Astrocyte of the spinal cord (primary cell): Measurements from ENCODE around the gene TMEM272.

Experiments
- DNase-seq: peaks from one replicate; pipeline ENCODE4 v3.0.0; 2011; ENCODE audit warnings: low read depth, low spot score
- H3K4me3 ChIP-seq: 2 replicates; pipeline ENCODE4 v1.5.1; 2011; ENCODE audit warnings: low read depth, mild to moderate bottlenecking, low read length, moderate library complexity
- in situ Hi-C: cut with HindIII; loops from 2 replicates; pipeline ENCODE4 v1.10.0; 2017; ENCODE audit warnings: low sequenced_read_pairs
- TF ChIP-seq, protein P1 (sequence below): IDR thresholded peaks from 2 replicates; pipeline ENCODE4 v1.5.1; 2012; ENCODE audit warnings: low read depth, mild to moderate bottlenecking, low read length, inconsistent platforms

Gene TMEM272

DNA sequence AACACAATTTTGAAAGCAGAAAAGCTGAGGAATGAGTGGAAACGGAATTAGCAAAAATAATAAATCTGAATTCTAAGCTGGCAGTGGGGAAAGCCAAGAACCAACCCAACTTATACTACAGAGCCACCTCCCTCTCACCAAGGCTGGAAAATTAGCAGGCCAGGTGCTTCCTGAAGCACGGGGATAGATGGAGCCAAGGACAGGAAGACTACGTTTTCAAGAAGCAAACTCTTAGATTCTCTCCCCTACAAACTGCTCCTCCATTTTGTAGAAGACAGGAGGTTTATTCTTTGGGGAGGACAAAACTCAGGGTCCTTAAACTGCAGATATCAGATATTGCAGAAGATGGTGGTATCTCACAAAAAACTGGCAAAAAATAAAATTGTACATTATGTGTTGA lies 25.6 kb upstream of the TMEM272 start:
- no peak overlapping the region for H3K4me3 ChIP-seq
- no peak for DNase-seq
- in situ Hi-C loops = no loop called here
- TF ChIP-seq, protein P1, sequence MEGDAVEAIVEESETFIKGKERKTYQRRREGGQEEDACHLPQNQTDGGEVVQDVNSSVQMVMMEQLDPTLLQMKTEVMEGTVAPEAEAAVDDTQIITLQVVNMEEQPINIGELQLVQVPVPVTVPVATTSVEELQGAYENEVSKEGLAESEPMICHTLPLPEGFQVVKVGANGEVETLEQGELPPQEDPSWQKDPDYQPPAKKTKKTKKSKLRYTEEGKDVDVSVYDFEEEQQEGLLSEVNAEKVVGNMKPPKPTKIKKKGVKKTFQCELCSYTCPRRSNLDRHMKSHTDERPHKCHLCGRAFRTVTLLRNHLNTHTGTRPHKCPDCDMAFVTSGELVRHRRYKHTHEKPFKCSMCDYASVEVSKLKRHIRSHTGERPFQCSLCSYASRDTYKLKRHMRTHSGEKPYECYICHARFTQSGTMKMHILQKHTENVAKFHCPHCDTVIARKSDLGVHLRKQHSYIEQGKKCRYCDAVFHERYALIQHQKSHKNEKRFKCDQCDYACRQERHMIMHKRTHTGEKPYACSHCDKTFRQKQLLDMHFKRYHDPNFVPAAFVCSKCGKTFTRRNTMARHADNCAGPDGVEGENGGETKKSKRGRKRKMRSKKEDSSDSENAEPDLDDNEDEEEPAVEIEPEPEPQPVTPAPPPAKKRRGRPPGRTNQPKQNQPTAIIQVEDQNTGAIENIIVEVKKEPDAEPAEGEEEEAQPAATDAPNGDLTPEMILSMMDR = no peak

DNA sequence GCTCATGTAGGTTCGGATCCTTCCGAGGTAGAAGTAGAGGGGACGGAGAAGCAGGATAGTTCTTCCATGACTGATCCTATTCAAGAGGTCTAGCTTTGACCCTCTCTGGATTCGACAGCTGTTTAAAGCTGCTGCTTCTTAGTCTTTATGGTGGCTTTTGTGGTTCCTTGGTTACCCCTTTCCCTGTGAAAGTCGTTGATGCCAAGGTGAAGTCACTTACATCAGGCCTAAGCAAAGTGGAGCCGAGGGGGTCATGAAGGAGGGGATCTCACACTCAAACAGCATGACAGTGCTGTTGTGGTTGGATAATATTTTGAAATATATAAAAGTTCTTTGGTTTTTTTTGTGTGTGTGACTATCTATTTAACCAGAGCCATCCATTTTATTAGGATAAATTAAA lies 24.9 kb upstream of the TMEM272 start:
- no peak overlapping the region for H3K4me3 ChIP-seq
- TF ChIP-seq, protein P1 = no peak
- DNase-seq = no peak
- in situ Hi-C loops = no loop called here

DNA sequence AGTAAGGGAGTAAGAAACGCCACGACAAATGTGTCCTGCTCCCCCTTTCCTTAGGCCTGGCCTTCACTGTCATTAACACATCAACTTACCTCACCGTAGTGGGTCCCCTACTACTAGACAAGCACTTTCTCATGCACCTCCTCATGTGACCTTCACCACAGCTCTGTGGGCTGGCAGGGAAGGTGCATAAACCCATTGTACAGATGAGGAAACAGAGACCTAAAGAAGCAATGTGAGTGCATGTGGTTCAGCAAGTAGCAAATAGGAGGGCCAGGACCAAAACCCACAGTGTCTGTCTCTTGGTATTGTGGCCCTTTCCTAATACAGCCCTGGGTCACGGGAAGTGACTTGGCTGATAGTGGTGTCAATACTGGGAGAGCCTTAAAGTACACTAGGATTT lies 22.1 kb upstream of the TMEM272 start:
- in situ Hi-C loops = no loop called here
- H3K4me3 ChIP-seq = no peak overlapping the region
- TF ChIP-seq, protein P1 = no peak
- DNase-seq = no peak

DNA sequence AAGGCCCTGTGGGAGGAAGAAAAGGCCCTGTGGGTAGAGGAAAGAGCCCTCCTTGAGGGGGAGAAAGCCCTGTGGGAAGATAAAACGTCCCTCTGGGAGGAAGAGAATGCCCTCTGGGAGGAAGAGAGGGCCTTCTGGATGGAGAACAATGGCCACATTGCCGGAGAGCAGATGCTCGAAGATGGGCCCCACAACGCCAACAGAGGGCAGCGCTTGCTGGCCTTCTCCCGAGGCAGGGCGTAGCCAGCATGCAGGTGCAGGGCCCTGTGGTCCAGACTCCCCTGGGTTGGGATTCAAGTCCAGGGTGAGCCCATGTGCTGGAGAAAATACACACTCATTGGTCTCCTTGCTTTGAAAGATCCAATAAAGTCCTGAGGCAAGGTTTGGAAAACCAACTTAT lies 20.9 kb upstream of the TMEM272 start:
- in situ Hi-C loops = no loop called here
- DNase-seq = no peak
- no peak overlapping the region for H3K4me3 ChIP-seq
- TF ChIP-seq, protein P1 = no peak

DNA sequence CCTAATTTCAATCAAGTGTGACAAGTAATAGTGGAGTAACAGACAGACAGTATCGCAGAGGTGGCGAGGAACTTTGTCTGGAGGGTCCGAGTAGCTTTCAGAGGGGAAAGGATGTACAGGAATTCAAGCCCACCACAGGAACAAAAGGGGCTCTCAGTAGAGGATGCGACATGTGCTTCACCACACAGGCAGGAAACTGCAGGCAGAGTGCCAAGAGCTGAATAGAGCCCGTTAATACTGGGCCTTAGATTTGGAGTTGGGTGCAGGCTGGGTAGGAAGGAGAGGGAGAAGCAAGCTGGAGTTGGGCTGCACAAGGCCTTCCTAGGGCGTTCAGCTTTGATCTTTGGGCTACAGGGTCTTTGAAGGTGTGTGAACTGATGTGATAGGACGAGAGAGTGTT lies 18.0 kb upstream of the TMEM272 start:
- DNase-seq = no peak
- H3K4me3 ChIP-seq = no peak overlapping the region
- TF ChIP-seq, protein P1 = no peak
- in situ Hi-C loops = no loop called here

DNA sequence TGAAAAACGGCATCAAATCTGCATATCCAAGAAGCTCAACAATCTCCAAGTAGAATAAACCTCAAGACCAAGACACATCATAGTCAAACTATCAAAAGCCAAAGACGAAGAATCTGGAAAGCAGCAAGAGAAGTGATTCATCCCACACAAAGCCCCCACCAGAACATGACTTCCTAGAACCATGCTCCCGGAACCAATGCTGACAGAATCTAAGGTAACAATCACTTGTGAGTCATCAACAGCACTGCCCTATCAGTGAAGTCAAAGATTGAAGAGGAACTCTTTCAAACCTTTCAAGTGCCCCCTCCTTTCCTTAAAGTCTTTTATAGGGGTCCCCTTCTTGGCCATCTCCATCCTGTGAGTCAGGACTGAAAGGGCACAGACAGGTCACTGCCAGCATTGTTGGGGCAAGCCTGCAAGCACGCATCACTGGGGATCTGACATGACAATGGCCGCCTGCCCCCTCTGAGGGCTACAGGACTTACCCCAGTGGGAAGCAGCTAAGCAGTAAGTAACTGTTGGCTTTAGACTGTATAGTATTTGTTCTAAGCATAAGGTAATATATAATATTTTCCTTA lies 16.8 kb upstream of the TMEM272 start, which contains the start of gene CCDC70:
Gene CCDC70 (plus strand): TSS at position 247 of the 578 bp plus-strand sequence. CDS start 3,443 bp downstream, outside the sequence.
- DNase-seq = peak; percentile 36
- TF ChIP-seq, protein P1 = no peak
- in situ Hi-C loops = no loop called here
- no peak within 1 kb of the TSS for H3K4me3 ChIP-seq
